ENCODE measurements around the gene UTP14C.
A peak's percentile ranks its signal among the peaks of the same experiment; 100 is the strongest.

- TF ChIP-seq, protein P1, sequence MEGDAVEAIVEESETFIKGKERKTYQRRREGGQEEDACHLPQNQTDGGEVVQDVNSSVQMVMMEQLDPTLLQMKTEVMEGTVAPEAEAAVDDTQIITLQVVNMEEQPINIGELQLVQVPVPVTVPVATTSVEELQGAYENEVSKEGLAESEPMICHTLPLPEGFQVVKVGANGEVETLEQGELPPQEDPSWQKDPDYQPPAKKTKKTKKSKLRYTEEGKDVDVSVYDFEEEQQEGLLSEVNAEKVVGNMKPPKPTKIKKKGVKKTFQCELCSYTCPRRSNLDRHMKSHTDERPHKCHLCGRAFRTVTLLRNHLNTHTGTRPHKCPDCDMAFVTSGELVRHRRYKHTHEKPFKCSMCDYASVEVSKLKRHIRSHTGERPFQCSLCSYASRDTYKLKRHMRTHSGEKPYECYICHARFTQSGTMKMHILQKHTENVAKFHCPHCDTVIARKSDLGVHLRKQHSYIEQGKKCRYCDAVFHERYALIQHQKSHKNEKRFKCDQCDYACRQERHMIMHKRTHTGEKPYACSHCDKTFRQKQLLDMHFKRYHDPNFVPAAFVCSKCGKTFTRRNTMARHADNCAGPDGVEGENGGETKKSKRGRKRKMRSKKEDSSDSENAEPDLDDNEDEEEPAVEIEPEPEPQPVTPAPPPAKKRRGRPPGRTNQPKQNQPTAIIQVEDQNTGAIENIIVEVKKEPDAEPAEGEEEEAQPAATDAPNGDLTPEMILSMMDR (IDR thresholded peaks at IDR 0.05) = peak in 1 of 7 experiments; percentile 1
- peak; percentile 14 to 79 (median 75) for TF ChIP-seq POLR2A (IDR thresholded peaks at IDR 0.05)
Measured at GRCh38 chr13:52011632-52012511, 12.6 kb upstream of the UTP14C start, which contains the start of gene ALG11.

Data from body of pancreas (tissue), 4 donors.